ENCODE measurements around the gene VSIR. TPM values are rescaled to one million over a fixed set of nuclear protein-coding genes. Genes with fewer than 3 reads are reported as not detected.

Gene VSIR
- total and polyA plus RNA-seq, 10 of the 15 experiments (the other 5 are each of a cell fraction or from before 2014, with no cell fraction given): 0.19 to 12.5 (median 6.7) TPM

DNA sequence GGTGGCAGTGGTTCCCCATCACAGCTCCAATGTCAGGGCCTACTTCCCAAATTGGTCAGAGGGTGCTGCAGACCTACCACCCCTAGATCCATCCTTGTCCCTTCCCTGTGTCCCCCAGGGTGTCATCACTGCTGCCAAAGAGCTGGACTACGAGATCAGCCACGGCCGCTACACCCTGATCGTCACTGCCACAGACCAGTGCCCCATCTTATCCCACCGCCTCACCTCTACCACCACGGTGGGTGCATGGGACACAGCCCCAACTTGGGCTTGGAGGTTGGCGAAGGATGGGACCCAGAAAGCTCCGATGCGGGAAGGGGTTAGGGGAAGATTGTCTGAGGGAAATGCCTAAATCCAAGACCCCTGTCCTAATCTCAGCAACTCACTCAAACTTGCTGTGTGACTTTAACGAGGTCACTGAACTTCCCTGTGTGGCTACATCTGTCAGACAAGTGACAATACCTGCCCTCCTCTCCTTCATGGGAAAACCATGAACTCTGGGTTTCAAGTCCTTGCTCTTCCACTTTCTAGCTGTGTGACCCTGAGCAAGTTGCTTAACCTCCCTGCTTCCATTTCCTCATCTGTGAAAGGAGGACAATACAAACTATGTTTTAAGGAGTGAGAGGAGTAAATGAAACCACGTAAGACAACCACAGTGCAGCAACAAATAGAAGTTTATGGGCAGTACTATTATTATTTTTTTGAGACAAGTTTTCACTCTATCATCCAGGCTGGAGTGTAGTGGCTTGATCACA is 4.9 kb upstream of the VSIR start (continued):
- TF ChIP-seq HDGF (IDR thresholded peaks at IDR 0.05) (no peak), PAX8 (IDR thresholded peaks at IDR 0.05) (no peak), PML (IDR thresholded peaks at IDR 0.05; ENCODE audit: low read length) (no peak), EZH2 (IDR thresholded peaks at IDR 0.05; ENCODE audit: borderline replicate concordance, control insufficient read depth, low read depth, low read length) (no peak)
- TF ChIP-seq, protein P1, sequence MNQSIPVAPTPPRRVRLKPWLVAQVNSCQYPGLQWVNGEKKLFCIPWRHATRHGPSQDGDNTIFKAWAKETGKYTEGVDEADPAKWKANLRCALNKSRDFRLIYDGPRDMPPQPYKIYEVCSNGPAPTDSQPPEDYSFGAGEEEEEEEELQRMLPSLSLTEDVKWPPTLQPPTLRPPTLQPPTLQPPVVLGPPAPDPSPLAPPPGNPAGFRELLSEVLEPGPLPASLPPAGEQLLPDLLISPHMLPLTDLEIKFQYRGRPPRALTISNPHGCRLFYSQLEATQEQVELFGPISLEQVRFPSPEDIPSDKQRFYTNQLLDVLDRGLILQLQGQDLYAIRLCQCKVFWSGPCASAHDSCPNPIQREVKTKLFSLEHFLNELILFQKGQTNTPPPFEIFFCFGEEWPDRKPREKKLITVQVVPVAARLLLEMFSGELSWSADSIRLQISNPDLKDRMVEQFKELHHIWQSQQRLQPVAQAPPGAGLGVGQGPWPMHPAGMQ (IDR thresholded peaks at IDR 0.05; ENCODE audit: borderline replicate concordance): no peak

DNA sequence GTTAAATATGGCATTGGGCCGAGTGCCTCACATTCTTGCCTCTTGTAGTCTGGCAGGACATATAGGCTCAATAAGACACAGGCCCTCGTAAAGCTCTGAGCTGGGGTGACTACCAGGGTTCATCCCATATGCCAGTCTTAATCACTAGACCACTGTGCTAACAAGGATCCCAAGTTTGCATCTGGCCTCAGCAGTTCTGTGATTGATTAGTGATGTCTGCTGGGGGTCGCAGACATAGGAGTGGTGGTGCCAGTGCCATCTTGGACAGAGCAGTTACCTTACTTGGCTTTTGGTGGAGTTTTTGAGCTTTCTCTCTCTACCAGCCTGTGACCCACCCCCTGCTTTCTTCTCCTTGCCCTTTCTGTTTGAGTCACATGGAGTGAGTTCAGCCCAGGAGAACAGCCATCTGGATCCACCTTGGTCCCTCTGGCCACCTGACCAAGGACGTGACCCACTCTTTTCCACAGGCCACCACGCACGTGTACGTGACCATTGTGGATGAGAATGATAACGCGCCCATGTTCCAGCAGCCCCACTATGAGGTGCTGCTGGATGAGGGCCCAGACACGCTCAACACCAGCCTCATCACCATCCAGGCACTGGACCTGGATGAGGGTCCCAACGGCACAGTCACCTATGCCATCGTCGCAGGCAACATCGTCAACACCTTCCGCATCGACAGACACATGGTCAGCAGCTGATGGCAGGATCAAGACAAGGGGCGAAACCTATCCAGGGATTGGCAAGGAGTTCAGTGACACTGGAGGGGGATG is 4.1 kb upstream of the VSIR start:
- H3K9ac ChIP-seq (ENCODE audit: control insufficient read depth, insufficient read depth, low read length): no peak overlapping the region
- CTCF ChIA-PET: interaction anchor here (1.1 to 1.5 kb wide), 2 partner anchors 12 to 59 kb away, joined by 3 to 4 read pairs; no protein-coding TSS in a partner anchor
- no peak for TF ChIP-seq KLF5 (IDR thresholded peaks at IDR 0.05; ENCODE audit: partially characterized antibody)
- peak; percentile 22 for TF ChIP-seq NR2C2 (IDR thresholded peaks at IDR 0.05; ENCODE audit: borderline replicate concordance, control insufficient read depth, insufficient read length, low read depth)
- TF ChIP-seq, protein P2, sequence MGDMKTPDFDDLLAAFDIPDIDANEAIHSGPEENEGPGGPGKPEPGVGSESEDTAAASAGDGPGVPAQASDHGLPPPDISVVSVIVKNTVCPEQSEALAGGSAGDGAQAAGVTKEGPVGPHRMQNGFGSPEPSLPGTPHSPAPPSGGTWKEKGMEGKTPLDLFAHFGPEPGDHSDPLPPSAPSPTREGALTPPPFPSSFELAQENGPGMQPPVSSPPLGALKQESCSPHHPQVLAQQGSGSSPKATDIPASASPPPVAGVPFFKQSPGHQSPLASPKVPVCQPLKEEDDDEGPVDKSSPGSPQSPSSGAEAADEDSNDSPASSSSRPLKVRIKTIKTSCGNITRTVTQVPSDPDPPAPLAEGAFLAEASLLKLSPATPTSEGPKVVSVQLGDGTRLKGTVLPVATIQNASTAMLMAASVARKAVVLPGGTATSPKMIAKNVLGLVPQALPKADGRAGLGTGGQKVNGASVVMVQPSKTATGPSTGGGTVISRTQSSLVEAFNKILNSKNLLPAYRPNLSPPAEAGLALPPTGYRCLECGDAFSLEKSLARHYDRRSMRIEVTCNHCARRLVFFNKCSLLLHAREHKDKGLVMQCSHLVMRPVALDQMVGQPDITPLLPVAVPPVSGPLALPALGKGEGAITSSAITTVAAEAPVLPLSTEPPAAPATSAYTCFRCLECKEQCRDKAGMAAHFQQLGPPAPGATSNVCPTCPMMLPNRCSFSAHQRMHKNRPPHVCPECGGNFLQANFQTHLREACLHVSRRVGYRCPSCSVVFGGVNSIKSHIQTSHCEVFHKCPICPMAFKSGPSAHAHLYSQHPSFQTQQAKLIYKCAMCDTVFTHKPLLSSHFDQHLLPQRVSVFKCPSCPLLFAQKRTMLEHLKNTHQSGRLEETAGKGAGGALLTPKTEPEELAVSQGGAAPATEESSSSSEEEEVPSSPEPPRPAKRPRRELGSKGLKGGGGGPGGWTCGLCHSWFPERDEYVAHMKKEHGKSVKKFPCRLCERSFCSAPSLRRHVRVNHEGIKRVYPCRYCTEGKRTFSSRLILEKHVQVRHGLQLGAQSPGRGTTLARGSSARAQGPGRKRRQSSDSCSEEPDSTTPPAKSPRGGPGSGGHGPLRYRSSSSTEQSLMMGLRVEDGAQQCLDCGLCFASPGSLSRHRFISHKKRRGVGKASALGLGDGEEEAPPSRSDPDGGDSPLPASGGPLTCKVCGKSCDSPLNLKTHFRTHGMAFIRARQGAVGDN (IDR thresholded peaks at IDR 0.05): no peak
- peak in 1 of 2 experiments; percentile 46; a peak in 1 of 4 replicates for TF ChIP-seq SRF (IDR thresholded peaks at IDR 0.05; ENCODE audit: low read depth in 2 of 2, low read length in 2 of 2)
- TF ChIP-seq, protein P3, sequence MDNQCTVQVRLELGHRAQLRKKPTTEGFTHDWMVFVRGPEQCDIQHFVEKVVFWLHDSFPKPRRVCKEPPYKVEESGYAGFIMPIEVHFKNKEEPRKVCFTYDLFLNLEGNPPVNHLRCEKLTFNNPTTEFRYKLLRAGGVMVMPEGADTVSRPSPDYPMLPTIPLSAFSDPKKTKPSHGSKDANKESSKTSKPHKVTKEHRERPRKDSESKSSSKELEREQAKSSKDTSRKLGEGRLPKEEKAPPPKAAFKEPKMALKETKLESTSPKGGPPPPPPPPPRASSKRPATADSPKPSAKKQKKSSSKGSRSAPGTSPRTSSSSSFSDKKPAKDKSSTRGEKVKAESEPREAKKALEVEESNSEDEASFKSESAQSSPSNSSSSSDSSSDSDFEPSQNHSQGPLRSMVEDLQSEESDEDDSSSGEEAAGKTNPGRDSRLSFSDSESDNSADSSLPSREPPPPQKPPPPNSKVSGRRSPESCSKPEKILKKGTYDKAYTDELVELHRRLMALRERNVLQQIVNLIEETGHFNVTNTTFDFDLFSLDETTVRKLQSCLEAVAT (IDR thresholded peaks at IDR 0.05): peak; percentile 69
- H3K9me3 ChIP-seq (replicated peaks; ENCODE audit: control insufficient read depth, insufficient read depth, low read length): peaks cover 4% of the 10 kb centered on the region; the same call in 2 of the 3 replicates
- no peaks in the 10 kb centered on the region for H3K36me3 ChIP-seq (ENCODE audit: control insufficient read depth in 2 of 2, insufficient read depth in 2 of 2, low read length in 1 of 2)
- DNase-seq (ENCODE audit: low read depth, low spot score): no peak
- H3K79me2 ChIP-seq (ENCODE audit: control insufficient read depth, insufficient read depth, low read length): peaks cover 8% of the 10 kb centered on the region
- BruUV-seq (replicated peaks): no TSS peak
- in situ Hi-C loops (cut with MboI) (no loop called here), intact Hi-C loops (cut with micrococcal nuclease; ENCODE audit: unreplicated experiment) (no loop called here)
- no peak overlapping the region for H3K4me3 ChIP-seq
- H3K4me2 ChIP-seq (ENCODE audit: control insufficient read depth, insufficient read depth): no peak overlapping the region
- no peak for FAIRE-seq
- ATAC-seq: no peak
- RAD21 ChIA-PET (ENCODE audit: unreplicated experiment): interaction anchor here (1.4 kb wide), 1 partner anchor 44 kb away, joined by 3 read pairs; no protein-coding TSS in a partner anchor
- SMC1A ChIA-PET (ENCODE audit: uncharacterized antibody, unreplicated experiment): interaction anchor here (1.2 kb wide), 1 partner anchor 49 kb away, joined by 3 read pairs; no protein-coding TSS in a partner anchor
- H2AFZ ChIP-seq (ENCODE audit: control insufficient read depth, low read depth, low read length): no peak overlapping the region
- H3K4me1 ChIP-seq (ENCODE audit: control insufficient read depth, insufficient read depth, low read length): peaks cover 43% of the 10 kb centered on the region
- WGBS (ENCODE audit: insufficient coverage, insufficient replicate concordance, low lambda C conversion rate, missing lambda C conversion rate): 88% methylated on average over 17 of the region's 17 CpGs
- H3K27ac ChIP-seq (ENCODE audit: control insufficient read depth, insufficient read depth): no peak overlapping the region
- no peaks in the 10 kb centered on the region for H3K27me3 ChIP-seq (replicated peaks in 1 of 2; ENCODE audit: control insufficient read depth in 2 of 2, insufficient read depth in 2 of 2, low read length in 1 of 2)
- no peaks in the 10 kb centered on the region for H4K20me1 ChIP-seq (ENCODE audit: control insufficient read depth, insufficient read depth)
- POLR2A ChIA-PET: interaction anchor here (0.9 to 1.1 kb wide), 2 partner anchors 9 to 10 kb away, joined by 3 read pairs; no protein-coding TSS in a partner anchor
